PFSK-1 (cell line): ENCODE data around the gene C4orf17.

ENCODE experiments used
- FOXP2 ChIP-seq: optimal IDR thresholded peaks from 2 replicates; pipeline ENCODE3; 2011; ENCODE audit warnings: borderline replicate concordance, control low read depth, inconsistent platforms; ENCODE audit not compliant: insufficient read depth; ENCODE audit errors: extremely low read length, extremely low read depth
- REST ChIP-seq, 2 experiments: IDR thresholded peaks; 2 replicates each; pipeline versions ENCODE4 v1.6.1 to v1.8.0; 2011 to 2012; ENCODE audit warnings: low read depth in 2 of 2, low read length in 2 of 2, control low read depth in 1 of 2, inconsistent platforms in 1 of 2, mild to moderate bottlenecking in 1 of 2, moderate library complexity in 1 of 2; ENCODE audit not compliant: insufficient read depth in 1 of 2
- TAF1 ChIP-seq: IDR thresholded peaks from 2 replicates; pipeline ENCODE4 v1.6.1; 2012; ENCODE audit warnings: low read length, control low read depth, borderline replicate concordance; ENCODE audit not compliant: insufficient read depth

DNA sequence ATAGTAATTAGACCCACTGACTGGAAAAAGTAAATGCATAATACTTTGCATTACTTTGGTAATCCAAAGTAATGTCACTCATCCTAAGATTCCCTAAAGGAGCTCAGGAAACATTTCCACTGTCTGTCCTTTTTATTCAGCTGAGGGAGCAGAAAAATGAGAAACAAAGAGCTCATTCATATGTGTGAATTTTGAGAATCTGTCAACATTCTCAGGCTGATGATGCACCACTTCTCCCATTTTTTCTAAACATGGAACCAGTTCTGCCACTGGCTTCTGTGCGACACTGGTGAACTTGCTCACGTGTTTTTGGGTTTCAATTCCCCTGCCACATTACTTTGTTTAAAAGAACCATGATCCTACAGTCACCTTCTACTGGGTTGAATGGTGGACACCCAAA lies 47.3 kb upstream of the C4orf17 start:
- no peak for TF ChIP-seq TAF1
- no peak for TF ChIP-seq FOXP2
- no peak for TF ChIP-seq REST (IDR thresholded peaks at IDR 0.05; ENCODE audit: insufficient read depth in 1 of 2, low read depth in 2 of 2, low read length in 2 of 2)
